DND-41 (cell line): ENCODE data around the gene ATP7A.

Experiments used
- CTCF ChIP-seq: IDR thresholded peaks from 2 replicates; pipeline ENCODE4 v1.5.1; 2012; ENCODE audit warnings: borderline replicate concordance, low read length, moderate library complexity, mild to moderate bottlenecking; ENCODE audit not compliant: poor library complexity, severe bottlenecking; ENCODE audit errors: extremely low read depth
- EZH2 ChIP-seq: IDR thresholded peaks from 3 replicates; pipeline ENCODE4 v1.6.1; 2012; ENCODE audit warnings: borderline replicate concordance, low read depth, mild to moderate bottlenecking, moderate library complexity, low read length, inconsistent platforms; ENCODE audit not compliant: severe bottlenecking

- TF ChIP-seq CTCF: no peak
- TF ChIP-seq EZH2: no peak
Measured at GRCh38 chrX:77961063-77961462, 50.6 kb downstream of the ATP7A start.
